Measurements from ENCODE around the gene C12orf76. TPM values are rescaled to one million over a fixed set of nuclear protein-coding genes. Genes with fewer than 3 reads are reported as not detected.

C12orf76 gene
- total RNA-seq, 1 donor from 2014 or later = 19.7 TPM

DNA sequence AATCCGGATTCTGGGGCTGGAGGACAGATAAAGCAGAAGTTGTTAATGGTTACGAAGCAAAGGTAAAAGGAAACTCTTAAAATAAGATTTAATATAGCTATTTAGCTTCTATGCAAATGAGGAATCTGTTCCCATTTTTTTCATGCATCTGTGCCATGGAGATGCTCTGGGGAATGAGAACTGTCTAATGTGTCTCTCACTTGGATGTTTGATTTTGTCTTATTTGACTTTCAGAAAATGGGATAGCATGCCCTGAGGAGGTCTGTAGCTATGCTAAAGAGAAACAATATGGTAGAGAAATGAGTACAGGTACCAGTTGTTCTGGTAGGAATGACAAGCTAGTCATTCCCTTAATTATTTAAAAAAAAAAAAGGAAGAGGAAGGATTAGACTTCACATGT lies 24.3 kb downstream of the C12orf76 start:
- peaks cover 97% of the 10 kb centered on the region for H3K36me3 ChIP-seq
- TF ChIP-seq, protein P1, sequence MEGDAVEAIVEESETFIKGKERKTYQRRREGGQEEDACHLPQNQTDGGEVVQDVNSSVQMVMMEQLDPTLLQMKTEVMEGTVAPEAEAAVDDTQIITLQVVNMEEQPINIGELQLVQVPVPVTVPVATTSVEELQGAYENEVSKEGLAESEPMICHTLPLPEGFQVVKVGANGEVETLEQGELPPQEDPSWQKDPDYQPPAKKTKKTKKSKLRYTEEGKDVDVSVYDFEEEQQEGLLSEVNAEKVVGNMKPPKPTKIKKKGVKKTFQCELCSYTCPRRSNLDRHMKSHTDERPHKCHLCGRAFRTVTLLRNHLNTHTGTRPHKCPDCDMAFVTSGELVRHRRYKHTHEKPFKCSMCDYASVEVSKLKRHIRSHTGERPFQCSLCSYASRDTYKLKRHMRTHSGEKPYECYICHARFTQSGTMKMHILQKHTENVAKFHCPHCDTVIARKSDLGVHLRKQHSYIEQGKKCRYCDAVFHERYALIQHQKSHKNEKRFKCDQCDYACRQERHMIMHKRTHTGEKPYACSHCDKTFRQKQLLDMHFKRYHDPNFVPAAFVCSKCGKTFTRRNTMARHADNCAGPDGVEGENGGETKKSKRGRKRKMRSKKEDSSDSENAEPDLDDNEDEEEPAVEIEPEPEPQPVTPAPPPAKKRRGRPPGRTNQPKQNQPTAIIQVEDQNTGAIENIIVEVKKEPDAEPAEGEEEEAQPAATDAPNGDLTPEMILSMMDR (IDR thresholded peaks at IDR 0.05) = no peak
- no peak for ATAC-seq
- intact Hi-C loops (cut with DNase I) = no loop called here
- no peak for DNase-seq
- H3K9me3 ChIP-seq = no peaks in the 10 kb centered on the region
- no peak overlapping the region for H3K27ac ChIP-seq
- H3K27me3 ChIP-seq (ENCODE audit: low read depth) = no peaks in the 10 kb centered on the region
- H3K4me1 ChIP-seq = peaks cover 19% of the 10 kb centered on the region
- no peak overlapping the region for H3K4me3 ChIP-seq

DNA sequence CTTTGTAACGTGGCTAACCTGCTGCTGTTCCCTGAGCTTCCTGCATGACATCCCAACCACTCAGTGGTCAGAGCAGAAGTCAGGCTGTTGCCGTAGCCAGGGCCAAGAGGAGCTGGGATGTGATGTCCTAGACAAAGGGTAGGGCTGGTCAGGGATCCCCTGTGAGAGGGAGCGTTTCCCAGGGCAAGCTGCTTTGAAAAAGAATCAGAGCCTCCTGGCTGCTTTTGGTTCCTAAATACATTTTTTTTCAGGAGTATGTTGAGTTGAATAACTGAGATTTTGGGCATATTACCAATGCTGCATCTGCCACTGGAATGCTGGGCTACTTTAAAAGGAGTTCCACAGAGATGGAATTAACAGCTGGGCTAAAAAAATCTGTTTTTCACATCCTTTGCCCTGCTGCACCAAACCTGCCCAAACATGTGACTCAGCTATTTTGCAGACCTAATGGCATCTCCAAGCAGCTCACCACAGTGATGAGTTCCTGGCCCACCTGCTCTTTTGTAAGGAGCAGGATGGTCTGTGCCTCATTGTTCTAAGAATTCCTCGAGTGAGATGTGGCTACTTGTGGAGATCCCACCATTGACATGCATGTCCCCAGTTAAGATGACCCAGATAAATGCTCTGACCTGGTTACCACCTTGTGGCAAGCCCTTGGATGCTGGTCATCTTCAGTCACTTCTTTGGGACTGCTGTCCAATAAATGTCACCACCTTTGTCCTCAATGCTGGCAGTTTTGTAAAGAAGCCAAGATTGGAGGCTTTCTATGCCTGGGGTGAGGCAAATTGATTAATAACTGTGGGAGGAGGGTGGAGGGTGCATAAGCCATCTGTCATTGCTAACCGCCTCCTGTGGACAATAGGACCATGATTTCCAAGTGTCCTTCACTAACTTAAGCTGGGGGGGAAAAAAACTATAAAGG lies 25.0 kb downstream of the C12orf76 start:
- H3K4me1 ChIP-seq = peaks cover 19% of the 10 kb centered on the region
- H3K27me3 ChIP-seq (ENCODE audit: low read depth) = no peaks in the 10 kb centered on the region
- TF ChIP-seq, protein P1 (IDR thresholded peaks at IDR 0.05) = no peak
- DNase-seq (no peak), ATAC-seq (peak; percentile 38 to 39)
- no peak overlapping the region for H3K4me3 ChIP-seq
- peaks cover 97% of the 10 kb centered on the region for H3K36me3 ChIP-seq
- no peaks in the 10 kb centered on the region for H3K9me3 ChIP-seq
- peak overlapping the region; percentile 19 for H3K27ac ChIP-seq
- intact Hi-C loops (cut with DNase I) = no loop called here

DNA sequence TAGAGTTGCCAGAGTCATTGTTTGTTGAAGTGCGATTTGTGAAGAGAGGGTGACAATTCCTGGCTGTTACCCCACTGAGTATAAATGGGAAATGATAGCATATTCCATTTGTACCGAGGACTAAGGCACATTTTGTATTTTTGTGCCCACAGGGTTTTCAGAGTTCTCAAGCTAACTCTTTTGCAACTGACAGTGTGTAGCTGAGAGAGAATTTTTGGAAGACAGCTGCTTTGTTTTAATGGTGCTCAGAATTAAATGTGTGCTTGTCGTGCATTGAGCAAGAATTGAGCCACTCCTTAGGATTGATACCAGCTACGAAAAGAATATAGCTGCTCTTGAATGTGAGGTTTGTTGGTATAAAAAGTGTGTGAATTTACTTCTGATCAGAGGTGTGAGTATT lies 27.4 kb downstream of the C12orf76 start:
- intact Hi-C loops (cut with DNase I) = no loop called here
- peak overlapping the region; percentile 18 for H3K27ac ChIP-seq
- DNase-seq (no peak), ATAC-seq (no peak)
- H3K4me3 ChIP-seq = no peak overlapping the region
- TF ChIP-seq, protein P1 (IDR thresholded peaks at IDR 0.05) = no peak
- peaks cover 96% of the 10 kb centered on the region for H3K36me3 ChIP-seq
- peaks cover 19% of the 10 kb centered on the region for H3K4me1 ChIP-seq
- H3K27me3 ChIP-seq (ENCODE audit: low read depth) = no peaks in the 10 kb centered on the region
- H3K9me3 ChIP-seq = no peaks in the 10 kb centered on the region

DNA sequence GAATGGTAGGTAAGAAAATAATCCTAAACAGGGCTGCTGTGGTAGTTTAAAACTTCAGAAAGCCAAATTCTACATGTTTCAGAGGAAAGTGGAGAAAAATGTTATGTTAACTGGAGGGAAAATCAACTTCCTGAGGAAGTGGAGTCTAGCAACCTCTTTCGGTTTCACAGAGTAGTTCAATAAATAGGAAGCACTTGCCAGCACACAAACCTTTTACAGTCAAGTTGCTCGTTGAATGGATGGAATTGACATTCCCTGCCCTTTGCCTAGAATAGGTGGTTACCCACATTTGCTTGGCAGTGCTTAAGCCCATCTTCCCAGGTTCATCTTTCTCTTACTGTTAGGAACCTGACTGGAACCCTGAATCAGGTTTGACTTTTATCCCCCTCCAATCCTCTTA lies 33.2 kb downstream of the C12orf76 start:
- Histone ChIP-seq H3K27me3 (ENCODE audit: low read depth) (no peaks in the 10 kb centered on the region), H3K9me3 (no peaks in the 10 kb centered on the region), H3K36me3 (peaks cover 74% of the 10 kb centered on the region), H3K27ac (peak overlapping the region; percentile 31), H3K4me3 (no peak overlapping the region), H3K4me1 (peaks cover 20% of the 10 kb centered on the region)
- TF ChIP-seq, protein P1 (IDR thresholded peaks at IDR 0.05) = no peak
- DNase-seq (no peak), ATAC-seq (peak; percentile 18 to 23)
- intact Hi-C loops (cut with DNase I) = no loop called here

DNA sequence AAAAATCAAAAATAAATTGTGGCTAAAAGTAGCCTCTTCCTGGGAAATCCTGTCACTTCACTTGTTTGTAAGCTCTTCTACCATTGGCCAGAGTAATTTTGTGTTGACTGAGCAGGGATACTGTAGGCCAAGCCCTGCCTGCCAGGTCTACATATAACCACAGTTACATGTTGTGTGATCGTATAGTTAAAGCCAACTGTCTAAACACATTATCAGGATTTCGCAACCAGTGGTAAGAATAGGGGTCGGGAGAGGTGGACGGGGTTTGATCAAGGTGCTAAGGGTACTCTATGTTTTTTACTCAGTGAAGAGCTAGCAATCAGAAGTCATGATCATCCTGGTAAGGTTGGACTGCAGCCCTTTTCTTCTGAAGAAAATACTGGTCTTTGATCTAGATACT lies 35.7 kb downstream of the C12orf76 start:
- Histone ChIP-seq H3K9me3 (no peaks in the 10 kb centered on the region), H3K27ac (no peak overlapping the region), H3K27me3 (ENCODE audit: low read depth) (no peaks in the 10 kb centered on the region), H3K4me3 (no peak overlapping the region), H3K4me1 (peaks cover 20% of the 10 kb centered on the region), H3K36me3 (peaks cover 49% of the 10 kb centered on the region)
- TF ChIP-seq, protein P1 (IDR thresholded peaks at IDR 0.05) = no peak
- intact Hi-C loops (cut with DNase I) = no loop called here
- ATAC-seq (no peak), DNase-seq (no peak)
